LNCAP (cell line): ENCODE data around the gene LRRC71.

Experiments used
- TF ChIP-seq, protein P1 (sequence below): fragments of 450-650 bp; IDR thresholded peaks from 2 replicates; pipeline ENCODE4 v1.5.1; 2017; ENCODE audit warnings: mild to moderate bottlenecking

Gene LRRC71

DNA sequence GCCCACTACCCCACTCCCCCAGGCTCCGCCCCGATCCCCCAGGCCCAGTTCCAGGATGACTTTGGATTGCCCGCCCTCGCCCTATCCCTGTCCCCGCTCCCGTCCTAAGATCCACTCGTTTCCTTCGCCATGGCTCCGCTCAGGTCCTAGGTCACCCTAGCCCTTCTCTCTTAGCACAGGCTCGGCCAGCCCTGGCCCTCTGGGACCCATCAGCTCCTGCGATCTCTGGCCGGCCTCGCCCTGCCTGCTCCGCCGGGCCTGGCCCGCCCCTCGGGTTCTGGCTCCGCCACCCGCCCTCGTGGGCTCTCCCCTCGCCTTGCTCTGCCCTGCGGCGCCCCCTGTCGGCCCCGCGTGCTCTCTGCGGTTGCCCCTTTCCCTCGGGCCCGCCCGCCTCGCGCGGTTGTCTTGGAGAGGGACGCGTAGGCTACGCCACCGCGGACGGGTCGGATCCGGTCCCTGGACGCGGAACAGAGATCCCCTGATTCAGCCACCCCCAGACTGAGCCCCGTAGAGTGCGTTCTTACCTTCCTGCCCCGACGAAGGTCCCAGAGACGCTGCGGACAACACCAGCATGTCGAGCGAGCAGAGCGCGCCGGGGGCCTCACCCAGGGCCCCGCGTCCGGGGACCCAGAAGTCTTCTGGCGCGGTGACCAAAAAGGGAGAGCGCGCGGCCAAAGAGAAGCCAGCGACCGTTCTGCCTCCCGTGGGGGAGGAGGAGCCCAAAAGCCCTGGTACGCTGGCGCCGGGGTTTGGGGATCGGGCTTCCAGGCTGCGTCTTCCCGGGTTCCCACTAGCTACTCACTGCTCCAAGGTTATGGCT is at the start of gene LRRC71:
LRRC71 (plus strand) TSS at position 400 of the 820 bp plus-strand sequence; CDS start at position 572, 172 bp downstream.
- TF ChIP-seq, protein P1, sequence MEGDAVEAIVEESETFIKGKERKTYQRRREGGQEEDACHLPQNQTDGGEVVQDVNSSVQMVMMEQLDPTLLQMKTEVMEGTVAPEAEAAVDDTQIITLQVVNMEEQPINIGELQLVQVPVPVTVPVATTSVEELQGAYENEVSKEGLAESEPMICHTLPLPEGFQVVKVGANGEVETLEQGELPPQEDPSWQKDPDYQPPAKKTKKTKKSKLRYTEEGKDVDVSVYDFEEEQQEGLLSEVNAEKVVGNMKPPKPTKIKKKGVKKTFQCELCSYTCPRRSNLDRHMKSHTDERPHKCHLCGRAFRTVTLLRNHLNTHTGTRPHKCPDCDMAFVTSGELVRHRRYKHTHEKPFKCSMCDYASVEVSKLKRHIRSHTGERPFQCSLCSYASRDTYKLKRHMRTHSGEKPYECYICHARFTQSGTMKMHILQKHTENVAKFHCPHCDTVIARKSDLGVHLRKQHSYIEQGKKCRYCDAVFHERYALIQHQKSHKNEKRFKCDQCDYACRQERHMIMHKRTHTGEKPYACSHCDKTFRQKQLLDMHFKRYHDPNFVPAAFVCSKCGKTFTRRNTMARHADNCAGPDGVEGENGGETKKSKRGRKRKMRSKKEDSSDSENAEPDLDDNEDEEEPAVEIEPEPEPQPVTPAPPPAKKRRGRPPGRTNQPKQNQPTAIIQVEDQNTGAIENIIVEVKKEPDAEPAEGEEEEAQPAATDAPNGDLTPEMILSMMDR, result peak; percentile 72

DNA sequence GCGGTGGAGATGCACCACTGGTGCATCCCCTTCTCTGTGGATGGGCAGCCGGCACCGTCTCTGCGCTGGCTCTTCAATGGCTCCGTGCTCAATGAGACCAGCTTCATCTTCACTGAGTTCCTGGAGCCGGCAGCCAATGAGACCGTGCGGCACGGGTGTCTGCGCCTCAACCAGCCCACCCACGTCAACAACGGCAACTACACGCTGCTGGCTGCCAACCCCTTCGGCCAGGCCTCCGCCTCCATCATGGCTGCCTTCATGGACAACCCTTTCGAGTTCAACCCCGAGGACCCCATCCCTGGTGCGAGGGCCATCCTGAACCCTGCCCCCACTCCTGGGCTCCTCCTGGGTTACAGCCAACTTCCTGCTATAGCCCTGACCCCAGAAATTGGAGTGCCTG is 46.8 kb upstream of the LRRC71 start:
- TF ChIP-seq, protein P1, result no peak

DNA sequence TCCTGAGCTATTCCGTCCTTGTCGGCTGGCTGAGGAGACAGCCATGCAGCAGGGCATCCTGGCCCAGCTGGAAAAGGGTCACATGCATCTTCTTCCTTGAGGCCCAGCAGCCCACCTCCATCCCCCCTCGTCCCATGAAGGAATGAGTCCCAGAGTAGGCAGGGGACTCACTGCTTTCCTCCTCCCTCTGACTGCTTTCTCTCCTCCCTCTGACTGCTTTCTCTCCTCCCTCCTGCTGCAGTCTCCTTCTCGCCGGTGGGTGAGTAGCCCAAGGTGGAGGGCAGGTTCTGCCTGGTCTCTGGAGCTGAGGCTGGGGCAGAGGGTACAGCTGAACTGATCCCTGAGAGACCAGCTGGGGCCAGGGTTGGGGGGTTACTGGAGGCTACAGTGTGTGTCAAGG is 46.3 kb upstream of the LRRC71 start:
- TF ChIP-seq, protein P1, result no peak

DNA sequence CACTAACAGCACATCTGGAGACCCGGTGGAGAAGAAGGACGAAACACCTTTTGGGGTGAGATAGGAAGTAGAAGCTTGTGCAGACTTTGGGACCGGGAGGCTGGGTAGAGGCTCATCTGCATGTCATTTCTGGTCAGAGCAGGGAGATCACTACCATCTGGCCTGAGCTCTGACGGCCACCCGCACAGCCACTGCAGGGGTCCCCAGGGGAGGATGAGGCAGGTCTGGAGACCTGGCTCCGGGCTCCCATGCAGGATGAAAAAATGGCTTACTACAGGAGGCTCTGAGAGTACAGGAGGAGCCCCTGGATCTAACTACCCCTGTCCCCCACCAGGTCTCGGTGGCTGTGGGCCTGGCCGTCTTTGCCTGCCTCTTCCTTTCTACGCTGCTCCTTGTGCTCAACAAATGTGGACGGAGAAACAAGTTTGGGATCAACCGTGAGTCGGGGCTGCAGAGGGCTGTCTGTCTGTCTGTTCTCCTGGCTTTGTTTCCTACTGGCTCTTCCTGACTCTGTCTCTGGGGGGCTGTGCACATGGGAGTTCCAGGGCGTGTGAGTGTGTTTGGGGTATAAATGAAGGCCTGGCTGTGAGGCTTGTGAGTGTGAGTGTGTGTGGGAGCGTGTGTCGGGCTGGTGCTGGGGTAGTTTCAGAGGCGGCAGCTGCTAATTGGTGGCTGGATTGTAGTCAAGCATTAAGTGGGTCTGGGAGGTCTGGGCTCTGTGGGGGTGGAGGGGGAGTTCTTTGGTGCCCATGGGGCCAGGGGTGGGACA is 45.7 kb upstream of the LRRC71 start:
- TF ChIP-seq, protein P1, result no peak

DNA sequence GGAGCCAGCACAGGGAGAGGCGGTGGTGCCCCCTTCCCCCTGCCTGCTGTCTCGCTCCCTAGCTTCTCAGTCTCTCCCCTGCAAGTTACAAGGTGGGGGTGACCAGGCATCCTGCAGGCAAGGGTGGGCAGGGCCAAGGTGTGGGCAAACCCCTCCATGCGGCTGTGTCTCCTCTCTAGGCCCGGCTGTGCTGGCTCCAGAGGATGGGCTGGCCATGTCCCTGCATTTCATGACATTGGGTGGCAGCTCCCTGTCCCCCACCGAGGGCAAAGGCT is 45.2 kb upstream of the LRRC71 start:
- TF ChIP-seq, protein P1, result no peak

DNA sequence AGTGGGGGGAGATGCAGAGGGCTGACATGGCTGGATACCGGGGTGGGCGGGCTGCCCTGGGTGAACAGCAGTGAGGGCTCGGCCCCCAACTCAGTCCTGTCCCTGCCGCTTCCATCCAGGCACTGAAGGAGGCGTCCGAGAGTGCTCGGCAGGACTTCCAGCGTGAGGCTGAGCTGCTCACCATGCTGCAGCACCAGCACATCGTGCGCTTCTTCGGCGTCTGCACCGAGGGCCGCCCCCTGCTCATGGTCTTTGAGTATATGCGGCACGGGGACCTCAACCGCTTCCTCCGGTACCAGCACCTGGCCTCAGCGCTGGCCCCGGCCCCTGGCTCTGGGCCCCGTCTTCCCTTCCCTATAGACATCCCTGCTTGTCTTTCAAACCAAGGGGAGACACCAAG is 44.2 kb upstream of the LRRC71 start:
- TF ChIP-seq, protein P1, result no peak

DNA sequence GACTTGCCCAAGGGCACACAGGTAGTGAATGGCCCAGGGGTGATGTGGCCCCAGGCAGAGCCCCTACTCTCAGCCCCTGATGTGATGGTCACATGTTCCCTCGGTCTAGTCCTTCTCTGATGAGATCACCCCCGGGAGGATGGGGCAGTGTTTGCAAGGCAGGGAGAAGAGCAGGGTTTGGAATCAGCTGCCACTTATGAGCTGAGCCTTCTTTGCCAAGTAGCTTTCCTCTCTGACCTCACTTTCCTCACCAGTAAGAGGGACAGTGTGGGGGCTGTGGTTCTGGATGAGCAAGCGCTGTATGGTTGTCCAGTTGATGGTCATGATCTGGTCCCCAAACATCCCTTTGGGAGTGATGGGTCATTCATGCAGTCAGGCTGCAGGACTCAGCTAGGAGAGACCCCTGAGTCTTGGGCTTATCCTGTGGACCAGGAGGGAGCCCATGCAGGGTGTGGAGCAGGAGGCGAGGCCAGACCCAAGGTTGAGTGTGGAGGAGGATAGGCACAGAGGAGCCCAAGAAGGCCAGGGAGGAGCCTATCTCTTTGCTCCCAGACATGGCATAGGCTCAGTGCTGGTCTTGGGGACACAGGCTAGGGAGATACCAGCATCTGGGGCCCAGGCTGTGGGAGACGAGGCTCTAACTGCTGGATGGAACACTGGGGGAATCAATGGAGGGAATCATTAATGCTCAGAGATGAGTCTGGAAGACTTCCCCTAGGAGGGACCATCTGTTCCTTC is 42.8 kb upstream of the LRRC71 start:
- TF ChIP-seq, protein P1, result no peak
